ENCODE data around the gene MCC.

DNA sequence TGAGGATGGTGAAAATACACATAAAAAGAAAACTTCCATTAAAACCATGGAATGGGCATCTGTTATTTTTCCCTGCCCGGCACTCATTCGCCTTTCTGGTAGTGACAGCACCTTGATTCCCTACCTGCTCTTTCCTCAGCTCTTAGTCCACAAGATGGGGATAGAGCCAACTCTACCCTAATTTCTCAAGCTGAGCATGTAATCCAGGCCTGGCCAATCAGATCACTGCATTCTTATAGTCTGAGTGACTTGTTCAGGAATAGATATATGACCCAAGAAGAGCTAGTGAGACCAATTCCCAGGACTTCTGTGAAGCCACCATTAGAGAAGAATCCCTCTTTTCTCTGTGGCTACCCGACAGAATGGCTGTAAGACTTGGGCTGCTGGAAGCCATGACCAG is 111.6 kb downstream of the MCC start:
- TF ChIP-seq CTCF (conservative IDR thresholded peaks at IDR 0.05; ENCODE audit: low read depth, low read length) (no peak), EZH2 (IDR thresholded peaks at IDR 0.05; ENCODE audit: borderline replicate concordance, low read depth, low read length, poor library complexity, severe bottlenecking) (no peak)

Measured in A673 (cell line).